ENCODE results near the gene REXO5.

Gene REXO5

GRCh38 chr16:20814784-20815183 lies 8.5 kb downstream of the REXO5 start:
- Histone ChIP-seq H3K9me3 (ENCODE audit: insufficient read depth, low read length, severe bottlenecking) (no peaks in the 10 kb centered on the region), H3K27me3 (ENCODE audit: insufficient read depth, low read length, poor library complexity) (no peaks in the 10 kb centered on the region), H3K27ac (ENCODE audit: low read length) (no peak overlapping the region), H2AFZ (ENCODE audit: low read depth, low read length) (no peak overlapping the region), H3K79me2 (ENCODE audit: insufficient read depth, low read length) (no peaks in the 10 kb centered on the region), H3K4me3 (ENCODE audit: low read depth in 1 of 2, low read length in 2 of 2) (no peak overlapping the region), H3K4me2 (ENCODE audit: insufficient read depth, low read length) (no peak overlapping the region), H4K20me1 (ENCODE audit: insufficient read depth, low read length) (no peaks in the 10 kb centered on the region), H3K4me1 (ENCODE audit: insufficient read depth, low read length) (no peaks in the 10 kb centered on the region), H3K9ac (ENCODE audit: low read depth, low read length) (no peak overlapping the region), H3K36me3 (ENCODE audit: insufficient read depth, low read length) (peaks cover 26% of the 10 kb centered on the region)
- DNase-seq (peak; percentile 29), ATAC-seq (ENCODE audit: insufficient read depth, low read depth) (peak; percentile 82)
- TF ChIP-seq, protein P1, sequence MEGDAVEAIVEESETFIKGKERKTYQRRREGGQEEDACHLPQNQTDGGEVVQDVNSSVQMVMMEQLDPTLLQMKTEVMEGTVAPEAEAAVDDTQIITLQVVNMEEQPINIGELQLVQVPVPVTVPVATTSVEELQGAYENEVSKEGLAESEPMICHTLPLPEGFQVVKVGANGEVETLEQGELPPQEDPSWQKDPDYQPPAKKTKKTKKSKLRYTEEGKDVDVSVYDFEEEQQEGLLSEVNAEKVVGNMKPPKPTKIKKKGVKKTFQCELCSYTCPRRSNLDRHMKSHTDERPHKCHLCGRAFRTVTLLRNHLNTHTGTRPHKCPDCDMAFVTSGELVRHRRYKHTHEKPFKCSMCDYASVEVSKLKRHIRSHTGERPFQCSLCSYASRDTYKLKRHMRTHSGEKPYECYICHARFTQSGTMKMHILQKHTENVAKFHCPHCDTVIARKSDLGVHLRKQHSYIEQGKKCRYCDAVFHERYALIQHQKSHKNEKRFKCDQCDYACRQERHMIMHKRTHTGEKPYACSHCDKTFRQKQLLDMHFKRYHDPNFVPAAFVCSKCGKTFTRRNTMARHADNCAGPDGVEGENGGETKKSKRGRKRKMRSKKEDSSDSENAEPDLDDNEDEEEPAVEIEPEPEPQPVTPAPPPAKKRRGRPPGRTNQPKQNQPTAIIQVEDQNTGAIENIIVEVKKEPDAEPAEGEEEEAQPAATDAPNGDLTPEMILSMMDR (IDR thresholded peaks at IDR 0.05; ENCODE audit: borderline replicate concordance, extremely low read depth, low read length, poor library complexity, severe bottlenecking): no peak
- TF ChIP-seq EZH2 (IDR thresholded peaks at IDR 0.05; ENCODE audit: borderline replicate concordance, low read depth, low read length, severe bottlenecking): no peak

DNA sequence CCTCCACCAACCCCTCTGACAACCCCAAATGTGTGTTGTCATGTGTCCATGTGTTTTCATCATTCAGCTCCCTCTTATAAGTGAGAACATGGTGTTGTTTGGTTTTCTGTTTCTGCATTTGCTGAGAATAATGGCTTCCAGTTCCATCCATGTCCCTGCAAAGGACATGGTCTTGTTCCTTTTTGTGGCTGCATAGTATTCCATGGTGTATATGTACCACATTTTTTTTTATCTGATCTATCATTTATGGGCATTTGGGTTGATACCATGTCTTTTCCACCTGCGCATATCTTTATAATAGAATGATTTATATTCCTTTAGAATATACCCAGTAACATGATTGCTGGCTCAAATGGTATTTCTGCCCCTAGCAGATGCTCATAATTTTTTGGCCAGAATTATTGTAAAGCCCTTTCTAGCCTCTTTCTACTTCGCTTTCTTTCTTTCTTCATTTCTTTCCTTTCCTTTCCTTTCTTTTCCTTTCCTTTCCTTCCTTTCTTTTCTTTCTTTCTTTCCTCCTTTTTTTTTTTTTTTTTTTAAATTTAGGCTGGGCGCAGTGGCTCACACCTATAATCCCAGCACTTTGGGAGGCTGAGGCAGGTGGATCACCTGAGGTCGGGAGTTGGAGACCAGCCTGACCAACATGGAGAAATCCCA lies 12.7 kb downstream of the REXO5 start:
- Histone ChIP-seq H3K79me2 (ENCODE audit: insufficient read depth, low read length) (no peaks in the 10 kb centered on the region), H3K4me3 (ENCODE audit: low read depth in 1 of 2, low read length in 2 of 2) (no peak overlapping the region), H3K4me2 (ENCODE audit: insufficient read depth, low read length) (no peak overlapping the region), H3K9me3 (ENCODE audit: insufficient read depth, low read length, severe bottlenecking) (no peaks in the 10 kb centered on the region), H2AFZ (ENCODE audit: low read depth, low read length) (no peak overlapping the region), H4K20me1 (ENCODE audit: insufficient read depth, low read length) (no peaks in the 10 kb centered on the region), H3K4me1 (ENCODE audit: insufficient read depth, low read length) (no peaks in the 10 kb centered on the region), H3K27ac (ENCODE audit: low read length) (no peak overlapping the region), H3K27me3 (ENCODE audit: insufficient read depth, low read length, poor library complexity) (no peaks in the 10 kb centered on the region), H3K36me3 (ENCODE audit: insufficient read depth, low read length) (peaks cover 41% of the 10 kb centered on the region), H3K9ac (ENCODE audit: low read depth, low read length) (no peak overlapping the region)
- no peak for ATAC-seq (ENCODE audit: insufficient read depth, low read depth)
- DNase-seq: no peak
- no peak for TF ChIP-seq EZH2 (IDR thresholded peaks at IDR 0.05; ENCODE audit: borderline replicate concordance, low read depth, low read length, severe bottlenecking)
- TF ChIP-seq, protein P1 (IDR thresholded peaks at IDR 0.05; ENCODE audit: borderline replicate concordance, extremely low read depth, low read length, poor library complexity, severe bottlenecking): no peak

DNA sequence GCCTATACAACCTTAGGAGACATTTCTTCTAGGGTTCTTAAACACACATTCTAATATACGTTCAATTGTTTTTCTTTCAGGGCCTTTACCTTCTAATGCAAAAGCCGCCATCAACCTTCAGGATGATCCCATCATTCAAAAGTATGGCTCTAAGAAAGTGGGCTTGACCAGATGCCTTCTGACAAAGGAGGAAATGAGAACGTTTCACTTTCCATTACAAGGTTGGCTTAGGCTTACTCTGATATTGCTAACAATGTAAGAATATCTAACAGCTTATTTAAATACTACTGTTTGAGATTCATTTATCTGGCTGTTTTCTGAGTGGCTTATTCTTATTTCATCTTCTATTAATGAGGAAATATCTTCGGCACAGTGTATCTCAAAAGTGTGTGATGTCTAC lies 15.4 kb downstream of the REXO5 start:
- Histone ChIP-seq H2AFZ (ENCODE audit: low read depth, low read length) (no peak overlapping the region), H3K9me3 (ENCODE audit: insufficient read depth, low read length, severe bottlenecking) (no peaks in the 10 kb centered on the region), H3K79me2 (ENCODE audit: insufficient read depth, low read length) (no peaks in the 10 kb centered on the region), H3K4me3 (ENCODE audit: low read depth in 1 of 2, low read length in 2 of 2) (no peak overlapping the region), H3K27ac (ENCODE audit: low read length) (no peak overlapping the region), H3K27me3 (ENCODE audit: insufficient read depth, low read length, poor library complexity) (no peaks in the 10 kb centered on the region), H4K20me1 (ENCODE audit: insufficient read depth, low read length) (no peaks in the 10 kb centered on the region), H3K36me3 (ENCODE audit: insufficient read depth, low read length) (peaks cover 46% of the 10 kb centered on the region), H3K4me2 (ENCODE audit: insufficient read depth, low read length) (no peak overlapping the region), H3K4me1 (ENCODE audit: insufficient read depth, low read length) (no peaks in the 10 kb centered on the region), H3K9ac (ENCODE audit: low read depth, low read length) (no peak overlapping the region)
- no peak for DNase-seq
- no peak for ATAC-seq (ENCODE audit: insufficient read depth, low read depth)
- TF ChIP-seq EZH2 (IDR thresholded peaks at IDR 0.05; ENCODE audit: borderline replicate concordance, low read depth, low read length, severe bottlenecking): no peak
- TF ChIP-seq, protein P1 (IDR thresholded peaks at IDR 0.05; ENCODE audit: borderline replicate concordance, extremely low read depth, low read length, poor library complexity, severe bottlenecking): no peak
